ENCODE data around the gene IFRD1. TPM values are rescaled to one million over a fixed set of nuclear protein-coding genes. Genes with fewer than 3 reads are reported as not detected.

Gene IFRD1
- total and polyA plus RNA-seq, 4 donors = 37.6 to 138 (median 69.2) TPM

GRCh38 chr7:112501801-112502503 is 51.7 kb downstream of the IFRD1 start:
- DNase-seq (no peak), ATAC-seq (ENCODE audit: low FRiP score) (no peak)
- intact Hi-C loops (cut with DNase I) = loop anchor here in 1 of 2 donors (5.0 kb wide), 1 partner anchor 760 kb away; no protein-coding TSS in a partner anchor
- WGBS, 2 donors = 86 to 87% methylated on average over 7 of the region's 7 CpGs
- Histone ChIP-seq H3K9me3 (ENCODE audit: control insufficient read depth, low read length) (no peaks in the 10 kb centered on the region), H3K27ac (ENCODE audit: low read depth in 1 of 2, low read length in 2 of 2) (no peak overlapping the region), H3K27me3 (ENCODE audit: control insufficient read depth in 1 of 2, insufficient read depth in 2 of 2, low read length in 1 of 2) (no peaks in the 10 kb centered on the region), H3K4me1 (ENCODE audit: control insufficient read depth in 1 of 2, insufficient read depth in 2 of 2, low read length in 2 of 2) (no peaks in the 10 kb centered on the region), H3K4me3 (ENCODE audit: low read length in 2 of 2) (no peak overlapping the region), H3K36me3 (ENCODE audit: control insufficient read depth in 1 of 2, insufficient read depth in 2 of 2, low read length in 1 of 2) (no peaks in the 10 kb centered on the region)

GRCh38 chr7:112502700-112503099 is 52.4 kb downstream of the IFRD1 start:
- Histone ChIP-seq H3K9me3 (ENCODE audit: control insufficient read depth, low read length) (no peaks in the 10 kb centered on the region), H3K27me3 (ENCODE audit: control insufficient read depth in 1 of 2, insufficient read depth in 2 of 2, low read length in 1 of 2) (no peaks in the 10 kb centered on the region), H3K4me1 (ENCODE audit: control insufficient read depth in 1 of 2, insufficient read depth in 2 of 2, low read length in 2 of 2) (no peaks in the 10 kb centered on the region), H3K27ac (ENCODE audit: low read depth in 1 of 2, low read length in 2 of 2) (no peak overlapping the region), H3K36me3 (ENCODE audit: control insufficient read depth in 1 of 2, insufficient read depth in 2 of 2, low read length in 1 of 2) (no peaks in the 10 kb centered on the region), H3K4me3 (ENCODE audit: low read length in 2 of 2) (no peak overlapping the region)
- no peak for DNase-seq
- intact Hi-C loops (cut with DNase I) = loop anchor here in 1 of 2 donors (5.0 kb wide), 1 partner anchor 760 kb away; no protein-coding TSS in a partner anchor
- 88 to 93% methylated on average over 2 of the region's 2 CpGs for WGBS, 2 donors
- ATAC-seq (ENCODE audit: low FRiP score) = no peak

GRCh38 chr7:112503361-112503972 is 53.2 kb downstream of the IFRD1 start:
- Histone ChIP-seq H3K27ac (ENCODE audit: low read depth in 1 of 2, low read length in 2 of 2) (no peak overlapping the region), H3K27me3 (ENCODE audit: control insufficient read depth in 1 of 2, insufficient read depth in 2 of 2, low read length in 1 of 2) (no peaks in the 10 kb centered on the region), H3K4me3 (ENCODE audit: low read length in 2 of 2) (no peak overlapping the region), H3K9me3 (ENCODE audit: control insufficient read depth, low read length) (no peaks in the 10 kb centered on the region), H3K36me3 (ENCODE audit: control insufficient read depth in 1 of 2, insufficient read depth in 2 of 2, low read length in 1 of 2) (no peaks in the 10 kb centered on the region), H3K4me1 (ENCODE audit: control insufficient read depth in 1 of 2, insufficient read depth in 2 of 2, low read length in 2 of 2) (no peaks in the 10 kb centered on the region)
- intact Hi-C loops (cut with DNase I) = loop anchor here in 1 of 2 donors (5.0 kb wide), 1 partner anchor 761 kb away; no protein-coding TSS in a partner anchor
- DNase-seq (no peak), ATAC-seq (ENCODE audit: low FRiP score) (no peak)
- 86 to 88% methylated on average over 4 of the region's 4 CpGs for WGBS, 2 donors

GRCh38 chr7:112504093-112504695 is 53.9 kb downstream of the IFRD1 start:
- intact Hi-C loops (cut with DNase I) = loop anchor here in 1 of 2 donors (5.0 kb wide), 1 partner anchor 762 kb away; no protein-coding TSS in a partner anchor
- ATAC-seq (ENCODE audit: low FRiP score) = no peak

GRCh38 chr7:112505495-112505894 is 55.2 kb downstream of the IFRD1 start:
- H3K9me3 ChIP-seq (ENCODE audit: control insufficient read depth, low read length) = no peaks in the 10 kb centered on the region
- H3K36me3 ChIP-seq (ENCODE audit: control insufficient read depth in 1 of 2, insufficient read depth in 2 of 2, low read length in 1 of 2) = no peaks in the 10 kb centered on the region
- no peaks in the 10 kb centered on the region for H3K27me3 ChIP-seq (ENCODE audit: control insufficient read depth in 1 of 2, insufficient read depth in 2 of 2, low read length in 1 of 2)
- no peak overlapping the region for H3K27ac ChIP-seq (ENCODE audit: low read depth in 1 of 2, low read length in 2 of 2)
- ATAC-seq (ENCODE audit: low FRiP score) (no peak), DNase-seq (no peak)
- no peaks in the 10 kb centered on the region for H3K4me1 ChIP-seq (ENCODE audit: control insufficient read depth in 1 of 2, insufficient read depth in 2 of 2, low read length in 2 of 2)
- WGBS, 2 donors = 84 to 88% methylated on average over 2 of the region's 2 CpGs
- intact Hi-C loops (cut with DNase I) = no loop called here
- H3K4me3 ChIP-seq (ENCODE audit: low read length in 2 of 2) = no peak overlapping the region

More at GRCh38 chr7:112504093-112504695, 53.9 kb downstream of the IFRD1 start:
- 91 to 97% methylated on average over 5 of the region's 5 CpGs for WGBS, 2 donors
- H3K9me3 ChIP-seq (ENCODE audit: control insufficient read depth, low read length) = no peaks in the 10 kb centered on the region
- H3K4me3 ChIP-seq (ENCODE audit: low read length in 2 of 2) = no peak overlapping the region
- no peaks in the 10 kb centered on the region for H3K27me3 ChIP-seq (ENCODE audit: control insufficient read depth in 1 of 2, insufficient read depth in 2 of 2, low read length in 1 of 2)
- no peaks in the 10 kb centered on the region for H3K36me3 ChIP-seq (ENCODE audit: control insufficient read depth in 1 of 2, insufficient read depth in 2 of 2, low read length in 1 of 2)
- no peak overlapping the region for H3K27ac ChIP-seq (ENCODE audit: low read depth in 1 of 2, low read length in 2 of 2)
- no peak for DNase-seq
- no peaks in the 10 kb centered on the region for H3K4me1 ChIP-seq (ENCODE audit: control insufficient read depth in 1 of 2, insufficient read depth in 2 of 2, low read length in 2 of 2)

GRCh38 chr7:112508404-112508803 is 58.1 kb downstream of the IFRD1 start:
- DNase-seq = no peak
- Histone ChIP-seq H3K4me3 (ENCODE audit: low read length in 2 of 2) (no peak overlapping the region), H3K9me3 (ENCODE audit: control insufficient read depth, low read length) (no peaks in the 10 kb centered on the region), H3K27ac (ENCODE audit: low read depth in 1 of 2, low read length in 2 of 2) (no peak overlapping the region), H3K36me3 (ENCODE audit: control insufficient read depth in 1 of 2, insufficient read depth in 2 of 2, low read length in 1 of 2) (no peaks in the 10 kb centered on the region), H3K4me1 (ENCODE audit: control insufficient read depth in 1 of 2, insufficient read depth in 2 of 2, low read length in 2 of 2) (no peaks in the 10 kb centered on the region), H3K27me3 (ENCODE audit: control insufficient read depth in 1 of 2, insufficient read depth in 2 of 2, low read length in 1 of 2) (no peaks in the 10 kb centered on the region)
- intact Hi-C loops (cut with DNase I) = no loop called here
- ATAC-seq (ENCODE audit: low FRiP score) = no peak
- WGBS, 2 donors = 82 to 88% methylated on average over 1 of the region's 1 CpG

GRCh38 chr7:112509402-112509801 is 59.1 kb downstream of the IFRD1 start:
- intact Hi-C loops (cut with DNase I) = no loop called here
- Histone ChIP-seq H3K4me3 (ENCODE audit: low read length in 2 of 2) (no peak overlapping the region), H3K9me3 (ENCODE audit: control insufficient read depth, low read length) (no peaks in the 10 kb centered on the region), H3K27me3 (ENCODE audit: control insufficient read depth in 1 of 2, insufficient read depth in 2 of 2, low read length in 1 of 2) (no peaks in the 10 kb centered on the region), H3K27ac (ENCODE audit: low read depth in 1 of 2, low read length in 2 of 2) (no peak overlapping the region), H3K36me3 (ENCODE audit: control insufficient read depth in 1 of 2, insufficient read depth in 2 of 2, low read length in 1 of 2) (no peaks in the 10 kb centered on the region), H3K4me1 (ENCODE audit: control insufficient read depth in 1 of 2, insufficient read depth in 2 of 2, low read length in 2 of 2) (no peaks in the 10 kb centered on the region)
- 86 to 89% methylated on average over 5 of the region's 5 CpGs for WGBS, 2 donors
- no peak for ATAC-seq (ENCODE audit: low FRiP score)
- no peak for DNase-seq

GRCh38 chr7:112510001-112510742 is 59.9 kb downstream of the IFRD1 start:
- H3K9me3 ChIP-seq (ENCODE audit: control insufficient read depth, low read length) = no peaks in the 10 kb centered on the region

More at GRCh38 chr7:112510001-112510742, 59.9 kb downstream of the IFRD1 start:
- H3K4me3 ChIP-seq (ENCODE audit: low read length in 2 of 2) = no peak overlapping the region
- intact Hi-C loops (cut with DNase I) = no loop called here
- ATAC-seq (ENCODE audit: low FRiP score) = no peak
- H3K4me1 ChIP-seq (ENCODE audit: control insufficient read depth in 1 of 2, insufficient read depth in 2 of 2, low read length in 2 of 2) = no peaks in the 10 kb centered on the region
- H3K36me3 ChIP-seq (ENCODE audit: control insufficient read depth in 1 of 2, insufficient read depth in 2 of 2, low read length in 1 of 2) = no peaks in the 10 kb centered on the region
- no peak for DNase-seq
- no peak overlapping the region for H3K27ac ChIP-seq (ENCODE audit: low read depth in 1 of 2, low read length in 2 of 2)
- H3K27me3 ChIP-seq (ENCODE audit: control insufficient read depth in 1 of 2, insufficient read depth in 2 of 2, low read length in 1 of 2) = no peaks in the 10 kb centered on the region
- WGBS, 2 donors = 82 to 87% methylated on average over 5 of the region's 5 CpGs
